HG03432 (cell line): Measurements from ENCODE around the gene RHOB.
A peak's percentile ranks its signal among the peaks of the same experiment; 100 is the strongest.
"Not testable (repeated sequence)": the region's sequence is repeated elsewhere in the genome, so short reads cannot be mapped to it uniquely, and the experiment has no call there.

Experiments
- ATAC-seq: cut with Tn5 transposase; IDR thresholded peaks from one replicate; pipeline ENCODE4 v1.9.1; 2021; ENCODE audit warnings: mild to moderate bottlenecking, moderate library complexity; ENCODE audit not compliant: unreplicated experiment

RHOB gene

GRCh38 chr2:20488782-20489181 lies 41.9 kb downstream of the RHOB start:
- peak; percentile 49 for ATAC-seq

- ATAC-seq, result no peak
These were observed 43.7 kb downstream of the RHOB start for GRCh38 chr2:20490300-20491181.

GRCh38 chr2:20491739-20492531 lies 45.1 kb downstream of the RHOB start:
- no peak for ATAC-seq

- not testable (repeated sequence) for ATAC-seq
These were observed 46.2 kb downstream of the RHOB start for GRCh38 chr2:20493095-20493494.

GRCh38 chr2:20494241-20494640 lies 47.4 kb downstream of the RHOB start:
- ATAC-seq, result no peak

GRCh38 chr2:20496076-20496872 lies 49.4 kb downstream of the RHOB start:
- ATAC-seq, result no peak

- ATAC-seq, result no peak
These were observed 50.1 kb downstream of the RHOB start for GRCh38 chr2:20496942-20497341.
